GM12891 (cell line): ENCODE results near the gene STARD5.

Source experiments
- POLR2A ChIP-seq: IDR thresholded peaks from 2 replicates; pipeline ENCODE4 v1.6.1; 2011; ENCODE audit warnings: low read depth, low read length, control low read depth
- POLR2AphosphoS5 ChIP-seq: IDR thresholded peaks from 2 replicates; pipeline ENCODE4 v1.6.1; 2011; ENCODE audit warnings: low read depth, low read length, control low read depth
- POU2F2 ChIP-seq: IDR thresholded peaks from 2 replicates; pipeline ENCODE4 v1.6.1; 2011; ENCODE audit warnings: low read depth, mild to moderate bottlenecking, control low read depth, low read length, moderate library complexity
- TAF1 ChIP-seq: IDR thresholded peaks from 2 replicates; pipeline ENCODE4 v1.6.1; 2011; ENCODE audit warnings: low read depth, low read length, control low read depth

- no peak for TF ChIP-seq POLR2A
- no peak for TF ChIP-seq TAF1
- TF ChIP-seq POLR2AphosphoS5, result no peak
- TF ChIP-seq POU2F2, result no peak
Measured at GRCh38 chr15:81339851-81340250, 15.9 kb upstream of the STARD5 start.
